K562 (cell line): ENCODE data around the gene TMEM184C. TPM values are rescaled to one million over a fixed set of nuclear protein-coding genes. Genes with fewer than 3 reads are reported as not detected.

Experiments used
- FOXK2 ChIP-seq, 2 experiments: fragments of 450-650 bp; IDR thresholded peaks in 1 of 2; conservative IDR thresholded peaks in 1 of 2; 2 replicates each; pipeline ENCODE4 v1.6.1; 2016; ENCODE audit warnings: low read depth in 2 of 2, mild to moderate bottlenecking in 1 of 2
- polyA plus RNA-seq, 8 experiments: library from polyadenylated mRNA; depleted of rRNA in 4 of 8; stranded (reverse) in 5 of 8; unstranded in 3 of 8; fragments of >200 nt; fragmentation: Nextera tagmentation in 2 of 8; fragmentation: Illumina TruSeq in 1 of 8; extraction: Ambion mirVana in 2 of 8; extraction: Trizol in 1 of 8; gene quantifications; 2 replicates each; pipeline versions ENCODE4 v1.2.1 to v1.2.3, GENCODE V29; 2011 to 2014; ENCODE audit warnings: inconsistent platforms in 1 of 8, missing spikeins in 1 of 8
- total RNA-seq, 7 experiments: library from RNA; depleted of rRNA in 6 of 7; stranded (reverse); fragments of >200 nt in 6 of 7; fragmentation: Illumina TruSeq in 2 of 7; extraction: Trizol in 2 of 7; gene quantifications; 2 replicates each; pipeline versions ENCODE4 v1.2.1 to v1.2.3, GENCODE V29; 2011 to 2021; ENCODE audit warnings: low replicate concordance in 1 of 7
- TF ChIP-seq, protein P1 (sequence below): fragments of 450-650 bp; formaldehyde crosslinking; IDR thresholded peaks from 2 replicates; pipeline ENCODE4 v1.4.0; 2020; ENCODE audit warnings: mild to moderate bottlenecking, moderate library complexity
- TF ChIP-seq, protein P2 (sequence below), 2 experiments: fragments of 450-650 bp; formaldehyde crosslinking in 1 of 2; IDR thresholded peaks; 2 replicates each; pipeline versions ENCODE4 v1.4.0 to v1.6.1; 2014 to 2020; ENCODE audit warnings: mild to moderate bottlenecking in 2 of 2, borderline replicate concordance in 1 of 2, low read depth in 1 of 2

The TMEM184C gene
- total and polyA plus RNA-seq, 9 of the 15 experiments (the other 6 are each of a cell fraction or from before 2014, with no cell fraction given): 3.9 to 24.2 (median 18.2) TPM

DNA sequence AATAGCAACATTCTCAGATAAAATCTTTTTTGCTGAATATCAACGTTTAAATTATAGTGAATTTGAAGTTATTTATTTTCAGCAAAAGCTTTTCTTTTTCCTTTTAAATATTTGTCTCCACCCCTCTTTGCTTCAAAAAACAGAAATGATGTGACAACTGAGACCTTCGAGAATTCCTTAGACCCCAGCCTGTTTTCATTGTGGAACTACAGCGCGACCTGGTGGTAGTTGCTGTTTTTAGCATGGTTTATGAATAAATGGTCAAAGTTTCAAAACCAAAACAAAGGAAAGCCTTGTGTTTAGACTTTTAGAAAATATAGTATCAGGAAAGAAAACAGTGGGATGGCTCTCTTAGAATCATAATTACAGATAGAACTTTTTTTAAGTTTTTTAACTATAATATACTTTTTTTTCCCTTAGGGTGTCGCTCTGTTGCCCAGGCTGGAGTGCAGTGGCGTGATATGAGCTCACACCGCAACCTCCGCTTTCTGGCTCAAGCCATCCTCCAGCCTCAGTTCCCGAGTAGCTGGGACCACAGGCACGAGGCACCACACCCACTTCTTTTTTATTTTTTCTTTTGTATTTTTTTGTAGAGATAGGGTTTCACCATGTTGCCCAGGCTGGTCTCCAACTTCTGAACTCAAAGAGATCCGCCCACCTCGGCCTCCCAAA, 26.8 kb upstream of the TMEM184C start (continued):
- TF ChIP-seq, protein P1, sequence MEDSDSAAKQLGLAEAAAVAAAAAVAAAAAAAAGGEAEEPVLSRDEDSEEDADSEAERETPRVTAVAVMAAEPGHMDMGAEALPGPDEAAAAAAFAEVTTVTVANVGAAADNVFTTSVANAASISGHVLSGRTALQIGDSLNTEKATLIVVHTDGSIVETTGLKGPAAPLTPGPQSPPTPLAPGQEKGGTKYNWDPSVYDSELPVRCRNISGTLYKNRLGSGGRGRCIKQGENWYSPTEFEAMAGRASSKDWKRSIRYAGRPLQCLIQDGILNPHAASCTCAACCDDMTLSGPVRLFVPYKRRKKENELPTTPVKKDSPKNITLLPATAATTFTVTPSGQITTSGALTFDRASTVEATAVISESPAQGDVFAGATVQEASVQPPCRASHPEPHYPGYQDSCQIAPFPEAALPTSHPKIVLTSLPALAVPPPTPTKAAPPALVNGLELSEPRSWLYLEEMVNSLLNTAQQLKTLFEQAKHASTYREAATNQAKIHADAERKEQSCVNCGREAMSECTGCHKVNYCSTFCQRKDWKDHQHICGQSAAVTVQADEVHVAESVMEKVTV: peak; percentile 66; the same call in 1 of the 2 replicates
- TF ChIP-seq FOXK2 (conservative IDR thresholded peaks at IDR 0.05 in 1 of 2, IDR thresholded peaks at IDR 0.05 in 1 of 2; ENCODE audit: low read depth in 2 of 2): peak in 1 of 2 experiments; percentile 37; a peak in 1 of 4 replicates
- TF ChIP-seq, protein P2, sequence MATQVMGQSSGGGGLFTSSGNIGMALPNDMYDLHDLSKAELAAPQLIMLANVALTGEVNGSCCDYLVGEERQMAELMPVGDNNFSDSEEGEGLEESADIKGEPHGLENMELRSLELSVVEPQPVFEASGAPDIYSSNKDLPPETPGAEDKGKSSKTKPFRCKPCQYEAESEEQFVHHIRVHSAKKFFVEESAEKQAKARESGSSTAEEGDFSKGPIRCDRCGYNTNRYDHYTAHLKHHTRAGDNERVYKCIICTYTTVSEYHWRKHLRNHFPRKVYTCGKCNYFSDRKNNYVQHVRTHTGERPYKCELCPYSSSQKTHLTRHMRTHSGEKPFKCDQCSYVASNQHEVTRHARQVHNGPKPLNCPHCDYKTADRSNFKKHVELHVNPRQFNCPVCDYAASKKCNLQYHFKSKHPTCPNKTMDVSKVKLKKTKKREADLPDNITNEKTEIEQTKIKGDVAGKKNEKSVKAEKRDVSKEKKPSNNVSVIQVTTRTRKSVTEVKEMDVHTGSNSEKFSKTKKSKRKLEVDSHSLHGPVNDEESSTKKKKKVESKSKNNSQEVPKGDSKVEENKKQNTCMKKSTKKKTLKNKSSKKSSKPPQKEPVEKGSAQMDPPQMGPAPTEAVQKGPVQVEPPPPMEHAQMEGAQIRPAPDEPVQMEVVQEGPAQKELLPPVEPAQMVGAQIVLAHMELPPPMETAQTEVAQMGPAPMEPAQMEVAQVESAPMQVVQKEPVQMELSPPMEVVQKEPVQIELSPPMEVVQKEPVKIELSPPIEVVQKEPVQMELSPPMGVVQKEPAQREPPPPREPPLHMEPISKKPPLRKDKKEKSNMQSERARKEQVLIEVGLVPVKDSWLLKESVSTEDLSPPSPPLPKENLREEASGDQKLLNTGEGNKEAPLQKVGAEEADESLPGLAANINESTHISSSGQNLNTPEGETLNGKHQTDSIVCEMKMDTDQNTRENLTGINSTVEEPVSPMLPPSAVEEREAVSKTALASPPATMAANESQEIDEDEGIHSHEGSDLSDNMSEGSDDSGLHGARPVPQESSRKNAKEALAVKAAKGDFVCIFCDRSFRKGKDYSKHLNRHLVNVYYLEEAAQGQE (IDR thresholded peaks at IDR 0.05; ENCODE audit: borderline replicate concordance): peak; percentile 64; the same call in 1 of the 2 replicates
- TF ChIP-seq, protein P2 (CRISPR knock-in tag; IDR thresholded peaks at IDR 0.05; ENCODE audit: low read depth): no peak
